HG03066 (cell line): ENCODE results near the gene POLD4.

Experiments used
- ATAC-seq: cut with Tn5 transposase; IDR thresholded peaks from one replicate; pipeline ENCODE4 v1.9.1; 2021; ENCODE audit warnings: low read depth; ENCODE audit not compliant: unreplicated experiment

The POLD4 gene

DNA sequence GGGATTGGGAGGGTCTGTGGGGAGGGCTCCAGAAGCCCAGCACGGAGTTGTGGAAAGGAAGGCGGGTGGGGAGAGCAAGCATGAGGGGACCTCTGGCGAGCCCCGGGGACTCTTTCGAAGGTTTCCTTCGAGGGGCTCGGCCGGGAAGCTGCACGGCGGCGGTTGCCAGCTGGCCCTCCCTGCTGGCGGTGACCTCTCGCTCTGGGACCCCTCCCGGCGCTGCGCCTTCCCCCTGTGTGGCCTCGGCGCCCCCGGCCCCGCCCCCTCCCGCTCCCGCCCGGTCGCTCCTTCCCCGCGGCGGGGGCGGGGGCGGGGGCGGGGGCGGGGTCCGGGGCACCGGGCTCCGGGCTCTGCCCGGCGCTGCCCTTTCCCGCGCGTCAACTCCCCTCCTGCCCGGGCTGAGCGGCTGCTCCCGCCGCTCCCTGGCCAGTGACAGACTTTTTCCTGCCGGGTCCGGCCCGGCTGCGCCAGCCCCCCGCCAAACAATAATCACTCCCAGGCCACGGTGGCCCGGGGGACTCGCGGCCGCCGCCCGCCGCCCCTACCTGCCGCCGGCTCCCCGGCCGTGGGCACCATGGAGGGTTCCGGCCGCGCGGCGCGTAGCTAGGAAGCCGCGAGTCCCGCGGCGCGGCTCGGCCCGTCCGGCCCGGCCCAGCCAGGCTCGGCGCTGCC, 19.1 kb upstream of the POLD4 start:
- ATAC-seq: no peak

DNA sequence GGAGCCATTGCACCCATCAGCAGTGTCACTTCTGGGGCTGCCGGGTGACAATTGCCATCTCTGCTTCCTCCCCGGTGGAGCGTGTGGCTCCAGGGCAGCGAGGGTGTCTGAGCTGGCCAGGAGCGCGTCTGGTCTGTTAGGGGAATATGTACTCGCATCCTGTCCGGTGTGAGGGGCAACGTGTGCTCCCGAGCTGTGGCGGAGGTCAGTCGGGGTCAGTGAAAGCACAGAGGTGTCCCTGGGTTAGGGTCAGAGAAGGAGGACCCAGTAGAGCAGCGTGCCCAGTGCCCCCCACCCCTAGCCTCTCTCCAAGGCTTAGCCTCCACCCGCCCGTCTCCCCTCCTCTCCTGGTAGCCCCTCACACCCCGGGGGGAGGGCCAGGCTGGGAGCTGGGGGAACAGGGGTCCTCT, 18.6 kb upstream of the POLD4 start:
- ATAC-seq: no peak

DNA sequence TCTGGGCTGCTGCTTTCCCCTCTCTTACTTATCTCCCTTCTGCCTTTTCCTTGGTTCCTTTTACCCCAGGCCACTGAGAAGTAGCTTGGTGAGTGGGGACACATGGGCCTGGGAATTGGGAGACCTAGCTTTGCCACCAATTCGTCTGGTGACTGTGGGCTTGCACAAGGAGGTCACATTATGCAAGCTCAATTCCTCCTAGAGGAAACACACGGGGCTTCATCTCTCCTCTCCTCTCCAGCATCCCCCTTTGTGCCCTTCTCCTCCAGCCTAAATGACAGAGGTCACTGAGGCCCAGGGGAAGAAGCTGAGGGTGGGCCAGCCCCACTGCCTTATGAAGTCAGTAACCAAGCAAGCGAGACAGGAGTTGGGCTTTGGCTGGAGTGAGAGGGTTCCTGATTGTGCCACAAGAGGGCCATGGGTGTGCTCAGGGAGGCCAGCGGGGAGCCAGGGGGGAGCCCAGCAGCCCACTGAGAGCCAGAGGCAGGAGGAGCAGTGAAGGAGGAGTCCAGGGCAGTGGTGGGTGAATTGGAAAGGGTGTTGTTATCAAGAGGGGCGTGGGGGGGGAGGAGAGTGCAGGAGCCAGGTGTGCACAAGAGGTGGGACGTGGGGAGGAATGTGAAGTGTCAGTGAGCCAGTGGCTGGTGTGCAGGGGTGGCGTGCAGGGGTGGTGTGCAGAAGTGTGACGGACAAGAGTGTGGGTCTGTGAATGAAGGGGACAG, 18.0 kb upstream of the POLD4 start:
- no peak for ATAC-seq

DNA sequence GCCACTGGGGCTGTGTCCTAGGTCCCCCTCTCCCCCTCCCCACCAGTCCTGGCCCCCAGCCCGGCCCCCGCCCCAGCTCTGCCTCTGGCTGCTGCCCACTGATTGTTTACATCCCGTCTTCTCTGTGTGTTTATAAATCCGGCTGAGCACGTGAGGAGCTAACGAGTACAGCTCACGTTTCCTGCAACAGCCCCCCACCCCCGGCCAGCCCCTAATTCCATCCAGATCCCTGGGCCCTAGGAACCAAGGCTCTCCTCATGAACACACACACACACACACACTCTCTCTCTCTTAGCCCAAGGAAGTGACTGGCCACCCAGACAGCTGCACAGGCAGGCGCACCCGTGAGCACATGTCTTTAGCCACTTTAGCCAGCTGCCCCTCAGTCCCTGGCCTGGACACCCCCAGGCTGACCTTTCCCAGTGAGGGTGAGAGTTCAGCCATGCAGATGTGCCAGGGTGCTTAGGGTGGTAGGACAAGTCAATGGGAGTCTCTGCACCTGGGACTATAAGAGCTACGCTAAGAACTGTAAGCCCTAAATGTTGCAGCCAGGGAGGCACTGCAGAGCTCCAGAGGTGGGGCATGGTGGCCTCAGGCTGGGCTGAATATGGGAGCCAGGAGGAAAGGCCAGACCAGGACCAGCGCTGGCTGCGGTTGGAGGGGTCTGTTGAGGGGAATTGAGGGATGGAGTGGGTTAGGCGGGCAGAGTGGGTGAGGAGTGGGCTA, 17.2 kb upstream of the POLD4 start:
- no peak for ATAC-seq

DNA sequence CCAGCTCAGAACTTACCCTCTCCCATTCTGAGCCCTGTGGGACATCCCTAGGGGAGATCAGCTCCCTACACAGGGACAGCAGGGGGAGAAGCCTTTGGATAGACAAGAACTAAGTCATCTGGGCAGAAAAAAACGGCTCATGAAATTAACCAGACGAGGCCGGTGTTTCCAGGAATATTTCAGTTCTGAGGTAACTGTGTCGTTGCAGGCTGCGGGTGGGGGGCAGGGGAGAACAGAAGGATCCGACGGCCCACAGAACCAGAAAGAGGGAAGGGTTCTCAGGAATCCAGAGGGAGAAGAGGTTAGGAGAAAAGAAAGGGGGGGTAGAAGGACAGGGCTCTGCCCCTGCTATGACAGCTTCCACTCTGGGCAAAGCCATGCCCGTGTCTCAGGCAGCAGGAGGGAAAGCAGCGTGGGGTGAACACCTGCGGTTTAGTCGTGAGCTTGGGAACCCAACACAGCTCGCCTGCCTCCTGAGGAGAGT, 16.5 kb upstream of the POLD4 start:
- ATAC-seq: no peak

DNA sequence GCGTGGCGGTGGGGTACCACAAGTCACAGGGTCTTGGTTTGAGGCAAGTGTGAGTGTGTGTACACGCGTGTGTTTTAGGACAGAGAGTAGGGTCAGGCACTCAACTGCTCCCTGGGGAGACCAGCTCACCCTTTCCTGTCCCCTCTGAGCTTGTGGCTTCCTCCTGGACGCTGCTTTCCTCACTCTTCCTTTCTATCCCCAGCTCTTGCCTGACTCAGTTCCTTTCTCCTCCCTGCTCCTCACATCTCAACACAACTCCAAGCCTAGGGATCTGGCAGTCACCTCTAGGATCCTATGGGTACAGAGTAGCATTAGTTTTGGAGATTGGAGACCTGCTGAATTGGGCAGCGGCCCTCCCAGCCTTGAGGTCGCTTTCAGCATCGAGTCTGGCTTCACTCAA, 15.9 kb upstream of the POLD4 start:
- ATAC-seq: no peak

DNA sequence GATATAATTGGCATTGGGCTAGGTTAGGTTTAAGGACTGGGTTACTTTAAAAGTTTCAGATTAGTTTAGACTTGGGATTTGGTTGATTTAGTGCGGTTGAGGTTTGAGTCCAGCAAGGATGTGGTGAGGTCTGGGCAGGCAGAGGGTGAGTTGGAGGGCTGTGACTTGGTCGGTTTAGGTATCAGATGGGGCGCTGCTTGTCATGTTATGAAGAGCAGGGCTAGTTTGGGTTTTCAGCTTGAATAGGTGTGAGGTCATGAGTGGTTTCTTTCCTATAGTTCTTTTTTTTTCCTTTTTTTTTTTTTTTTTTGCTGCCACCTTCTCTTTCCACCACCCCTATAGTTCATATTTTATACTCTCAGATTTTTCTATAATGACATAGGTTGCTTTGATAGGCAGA, 15.3 kb upstream of the POLD4 start:
- no peak for ATAC-seq

DNA sequence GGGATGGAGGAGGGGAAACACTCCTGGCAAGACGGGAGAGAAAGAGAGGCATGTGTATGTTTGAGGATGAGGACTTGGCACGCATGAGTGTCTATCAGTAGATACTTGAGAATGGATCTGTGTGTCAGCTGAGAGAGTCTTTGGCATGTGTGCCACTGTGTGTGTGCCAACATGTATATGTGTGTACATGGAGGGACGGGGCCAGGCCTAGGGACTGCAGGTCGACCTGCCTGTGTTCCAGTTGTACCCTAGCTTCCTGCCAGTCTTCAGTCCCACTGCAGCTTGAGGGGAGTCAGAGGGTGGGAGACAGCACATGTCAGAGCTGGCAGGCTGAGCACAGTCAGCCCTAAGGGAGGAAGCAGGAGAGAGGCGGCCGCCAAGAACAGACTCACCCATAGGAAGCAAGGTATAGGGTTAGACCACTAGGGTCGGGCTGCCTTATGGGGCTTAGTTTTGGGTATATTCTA, 14.4 kb upstream of the POLD4 start:
- ATAC-seq: no peak

DNA sequence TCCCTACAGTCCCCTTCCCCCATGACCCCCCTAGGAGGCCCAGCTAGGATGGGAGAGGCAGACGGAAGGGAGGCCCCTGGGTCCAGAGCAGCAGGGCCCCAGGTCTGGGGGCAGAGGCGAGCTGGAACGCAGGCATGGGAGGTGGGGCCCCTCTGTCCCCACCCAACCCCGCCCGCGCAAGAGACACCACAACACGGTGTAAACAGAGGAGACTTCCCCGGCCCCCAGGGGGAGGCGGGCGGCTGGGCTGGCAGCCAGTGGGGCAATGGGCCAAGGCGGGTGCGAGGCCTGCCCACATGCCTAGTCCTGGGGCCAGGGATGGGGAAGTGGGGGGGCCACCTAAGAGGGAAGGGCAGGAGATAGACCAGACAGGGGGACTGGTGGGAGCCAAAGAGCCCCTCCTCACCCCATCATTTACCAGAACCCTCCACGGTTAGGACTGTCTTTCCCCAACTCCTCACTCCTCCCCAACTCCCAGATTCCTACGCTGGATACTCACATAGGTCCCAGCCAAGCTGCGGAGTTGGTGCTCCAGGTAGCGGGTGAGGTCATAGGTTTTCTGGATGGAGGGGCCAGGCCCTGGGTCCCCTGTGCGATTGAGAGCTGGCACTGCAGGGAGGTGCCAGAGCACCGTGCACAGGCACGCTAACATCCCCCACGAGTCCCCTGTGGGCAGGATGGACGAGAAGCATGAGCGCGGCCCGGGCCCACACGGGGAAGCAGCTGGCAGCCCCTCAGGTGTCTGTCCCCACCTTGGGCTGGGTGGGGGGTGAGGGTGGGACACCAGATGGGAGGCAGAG, 13.8 kb upstream of the POLD4 start:
- no peak for ATAC-seq

DNA sequence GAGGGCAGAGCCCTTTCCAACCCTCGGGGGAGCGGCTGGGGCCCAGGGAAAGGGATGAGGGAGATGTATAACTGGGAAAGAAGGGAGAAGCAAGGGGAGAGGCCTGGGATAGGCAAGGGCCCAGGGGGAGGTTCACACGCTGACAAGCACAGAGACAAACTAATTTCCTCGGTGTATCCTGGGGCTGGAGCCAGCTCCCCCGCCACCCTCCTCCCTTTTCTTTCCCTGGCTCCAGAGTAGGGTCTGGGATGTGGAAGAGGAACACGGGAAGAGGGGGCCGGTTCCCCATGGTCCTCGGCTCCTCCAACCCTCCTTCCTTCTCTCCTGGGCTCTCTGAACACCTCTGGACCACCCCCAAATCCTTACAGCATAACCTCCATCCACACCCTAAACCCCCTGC, 13.2 kb upstream of the POLD4 start:
- no peak for ATAC-seq

DNA sequence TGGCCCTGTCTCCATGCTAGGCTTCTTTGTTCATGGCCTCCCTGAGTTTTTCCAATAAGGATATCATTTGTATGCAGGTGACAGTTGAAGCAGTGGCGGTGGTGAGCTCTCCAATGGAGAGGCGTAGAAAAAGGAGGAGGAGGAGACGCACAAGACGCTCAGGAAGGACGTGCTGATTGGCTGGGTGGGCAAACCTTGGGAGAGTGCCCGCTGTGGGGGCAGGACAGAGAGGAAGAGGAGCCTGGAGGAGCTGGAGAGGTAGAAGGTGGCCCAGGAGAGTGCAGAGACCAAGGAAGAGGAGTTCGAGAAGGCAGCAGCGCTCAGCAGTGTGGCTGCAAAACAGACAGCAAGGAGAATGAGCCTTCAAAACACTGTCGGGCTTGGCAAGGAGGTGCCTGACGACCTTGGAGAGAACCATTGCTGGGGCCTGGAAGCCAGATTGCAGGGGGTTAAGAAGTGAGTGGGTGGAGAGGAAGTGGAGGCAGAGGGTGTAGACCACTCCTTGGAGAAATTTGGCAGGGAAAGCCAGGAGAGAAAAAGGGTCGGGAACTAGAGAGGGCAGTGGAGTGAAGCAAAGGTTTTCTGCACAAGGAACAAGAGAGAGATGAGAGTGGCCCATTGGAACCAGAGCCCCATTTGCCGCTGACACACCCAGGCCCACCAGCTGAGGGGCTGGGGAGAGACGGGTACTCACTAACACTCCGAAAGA, 12.5 kb upstream of the POLD4 start:
- no peak for ATAC-seq

DNA sequence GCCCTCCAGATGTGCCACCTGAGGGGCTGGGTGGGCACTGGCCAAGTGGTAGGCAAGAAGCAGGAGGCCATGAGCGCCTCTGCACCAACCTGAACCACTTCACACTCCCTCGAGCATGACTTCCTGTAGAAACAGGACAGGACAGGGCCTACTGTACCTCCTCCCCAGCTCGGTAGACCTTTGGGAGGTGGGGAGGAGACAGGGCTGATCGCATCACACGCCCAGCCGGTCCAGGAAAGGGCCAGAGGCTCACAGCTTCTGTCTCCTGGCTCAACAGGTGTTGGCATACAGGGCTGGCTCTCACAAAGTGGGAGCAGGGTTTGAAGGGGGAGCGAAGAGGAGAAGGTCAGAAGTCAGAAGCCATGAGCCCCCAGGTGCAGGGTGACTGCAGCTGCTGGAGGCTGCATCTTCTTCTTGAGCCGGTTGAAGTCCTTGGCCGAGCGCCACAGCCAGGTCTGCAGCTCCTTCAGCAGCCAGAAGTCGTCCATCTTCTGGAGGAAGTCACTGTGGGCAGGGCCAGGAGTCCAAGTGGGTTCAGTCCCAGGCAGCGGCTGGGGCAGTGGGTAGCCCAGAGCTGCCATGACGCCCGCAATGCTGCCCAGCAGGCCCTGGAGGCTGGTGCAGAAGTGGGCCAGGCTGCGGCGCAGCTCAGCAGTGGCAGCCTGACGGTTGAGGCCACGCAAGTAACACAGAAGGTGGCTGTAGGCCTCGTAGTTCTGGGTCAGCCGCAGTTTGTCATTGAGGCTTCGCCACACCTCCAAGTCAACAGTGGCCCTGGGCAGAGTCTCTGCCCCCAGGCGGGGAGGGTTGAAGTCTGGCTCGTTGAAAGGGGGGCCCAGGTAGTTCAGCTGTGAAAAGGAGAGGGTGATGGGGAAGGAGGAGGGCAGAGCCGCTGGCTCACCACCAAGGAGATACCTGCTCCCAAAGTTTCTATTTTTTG, 11.7 kb upstream of the POLD4 start:
- no peak for ATAC-seq

DNA sequence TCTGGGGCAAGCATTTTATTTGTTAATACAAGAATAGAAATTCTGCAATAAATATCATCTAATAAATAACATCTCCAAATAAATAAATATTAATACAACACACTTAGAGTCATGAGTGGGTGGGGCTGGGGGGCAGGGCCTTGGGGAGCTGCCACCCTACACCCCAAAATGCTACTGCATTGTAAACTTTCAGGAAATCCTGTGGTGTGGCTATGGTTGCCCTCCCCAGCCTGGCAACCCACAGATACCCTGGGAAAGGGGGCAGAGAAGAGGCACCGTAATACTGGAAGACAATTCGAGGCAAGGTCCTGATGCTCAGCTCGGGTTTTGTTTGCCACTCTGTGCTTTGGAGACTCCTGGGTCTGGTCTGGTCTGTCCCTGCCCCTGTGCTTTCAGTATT, 10.8 kb upstream of the POLD4 start:
- ATAC-seq: no peak

DNA sequence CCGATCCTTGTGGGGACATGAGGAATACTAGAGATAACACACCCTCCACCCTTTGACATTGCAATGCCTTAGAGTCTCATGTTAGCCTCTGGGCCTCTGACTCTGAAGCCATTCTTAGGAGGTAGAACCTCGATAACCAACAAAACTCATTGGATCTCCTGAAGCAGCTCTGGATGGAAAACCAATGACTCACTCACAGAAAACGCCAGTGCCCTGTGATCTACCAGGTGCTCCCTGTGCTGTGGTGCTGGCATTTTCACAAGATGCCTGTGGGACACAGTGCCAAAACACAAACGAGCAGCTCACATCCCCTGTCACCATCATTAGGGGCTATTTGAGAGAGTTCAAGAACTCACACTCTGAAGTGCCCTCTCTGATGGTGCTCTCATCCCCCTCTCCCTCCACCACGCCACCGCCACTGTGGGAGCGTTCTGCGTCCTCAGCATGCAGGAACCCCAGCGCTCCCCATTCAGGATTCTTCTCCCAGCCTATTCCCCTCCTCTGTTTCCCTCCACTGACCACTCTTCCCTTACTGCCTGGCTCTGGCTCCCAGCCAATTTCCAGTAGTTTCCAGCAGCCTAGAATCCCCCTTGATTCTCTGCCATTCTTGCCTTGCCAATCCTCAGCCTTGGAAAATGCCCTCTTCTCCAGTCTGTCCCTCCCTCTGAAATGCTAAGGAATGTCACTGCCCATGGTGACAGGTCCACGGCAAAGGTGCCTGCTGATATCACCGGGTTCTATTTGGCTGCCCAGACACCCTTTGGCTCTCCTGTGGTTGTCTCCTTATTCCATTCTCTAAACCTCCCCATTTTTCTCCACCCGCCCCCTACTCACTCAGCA, 4.7 kb upstream of the POLD4 start:
- no peak for ATAC-seq

DNA sequence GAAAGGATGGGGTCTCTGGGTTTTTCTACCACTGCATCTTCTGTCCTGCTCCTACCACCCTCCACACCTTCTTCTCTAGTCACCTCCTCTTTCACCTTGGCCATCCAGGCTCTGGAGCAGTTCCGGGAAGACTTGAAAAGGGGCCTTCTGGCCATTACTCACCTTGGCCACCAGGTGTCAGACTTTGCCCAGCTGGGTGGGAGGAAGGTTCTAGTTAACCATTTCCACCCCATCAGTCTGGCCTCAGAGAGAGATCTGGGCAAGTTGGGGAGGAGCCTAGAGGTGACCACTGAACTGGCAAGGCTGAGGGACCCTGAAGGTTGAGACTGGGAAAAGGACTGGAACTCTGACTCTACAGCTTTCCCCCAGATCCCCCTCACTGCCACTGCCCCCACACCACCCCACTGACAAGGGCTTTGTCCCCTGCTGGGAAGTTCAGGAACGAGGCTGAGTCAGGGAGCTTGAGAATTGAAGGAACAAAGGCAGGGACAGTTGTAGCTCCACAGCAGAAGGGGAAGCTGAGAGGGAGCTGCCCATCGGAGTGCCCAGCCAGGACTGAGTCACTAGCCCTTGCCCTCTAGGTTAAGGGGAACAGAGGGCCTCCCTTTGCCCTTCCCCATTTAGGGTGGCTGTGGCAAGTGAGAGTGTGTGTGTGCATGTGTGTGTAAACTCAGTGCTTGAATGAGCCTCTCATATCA, 3.7 kb upstream of the POLD4 start:
- ATAC-seq: no peak

DNA sequence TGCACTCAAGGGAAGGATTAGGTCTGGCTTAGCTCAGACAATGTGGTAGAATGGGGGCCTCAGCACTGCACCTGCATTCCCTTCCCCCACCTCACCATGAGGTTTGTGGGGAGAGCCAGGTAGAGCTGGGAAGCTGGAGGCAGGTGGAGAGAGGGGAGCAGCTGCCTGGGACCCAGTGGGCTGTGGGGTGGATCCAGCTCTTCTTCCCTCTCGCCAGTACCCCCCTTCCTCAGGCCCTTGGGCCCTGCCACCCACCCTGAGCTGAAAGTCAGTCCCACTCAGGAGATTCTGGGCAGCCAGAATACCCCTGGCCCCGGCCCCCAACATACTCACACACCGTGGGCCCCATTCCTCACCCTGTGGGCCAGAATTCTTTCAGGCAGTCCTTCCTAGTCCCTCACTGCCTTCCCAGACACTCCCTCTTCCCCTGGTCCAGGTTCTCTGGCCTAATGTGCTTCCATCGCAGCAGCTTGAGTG, 3.1 kb upstream of the POLD4 start:
- no peak for ATAC-seq

DNA sequence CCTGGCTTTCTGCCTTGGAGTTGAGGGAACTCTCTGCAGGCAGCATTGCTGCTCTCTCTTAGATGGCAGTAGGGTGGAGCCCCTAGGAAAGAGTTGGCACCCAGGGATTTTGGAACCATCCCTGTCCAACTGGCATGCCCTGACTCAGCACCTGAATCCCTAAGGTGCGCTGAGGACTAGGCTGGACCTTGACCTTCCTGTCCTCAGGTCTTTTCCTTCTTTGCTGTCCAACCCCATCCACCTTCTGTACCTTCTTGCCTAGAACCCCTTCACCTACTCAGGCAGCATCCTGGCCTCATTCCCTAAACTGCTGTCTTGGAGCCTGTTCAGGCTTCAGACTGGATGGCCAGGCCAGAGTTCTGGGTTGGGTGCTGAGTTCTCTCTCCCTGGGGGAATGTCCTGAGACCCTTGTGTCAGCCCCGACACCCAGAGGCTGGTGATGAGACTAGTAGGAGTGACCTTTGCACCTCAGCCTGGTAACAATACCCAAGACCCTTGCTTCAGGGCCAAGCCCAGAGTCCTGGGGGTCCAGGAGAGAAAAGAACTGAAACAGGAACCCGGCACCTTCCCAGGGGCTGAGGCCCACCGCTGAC, 2.5 kb upstream of the POLD4 start:
- ATAC-seq: no peak
